NCI-H748 (cell line): ENCODE measurements around the gene PRDM16.

Experiments used
- DNase-seq: peaks from one replicate; lab custom pipeline; 2025; ENCODE audit not compliant: unreplicated experiment; lab: John Stamatoyannopoulos, UW

PRDM16 gene

DNA sequence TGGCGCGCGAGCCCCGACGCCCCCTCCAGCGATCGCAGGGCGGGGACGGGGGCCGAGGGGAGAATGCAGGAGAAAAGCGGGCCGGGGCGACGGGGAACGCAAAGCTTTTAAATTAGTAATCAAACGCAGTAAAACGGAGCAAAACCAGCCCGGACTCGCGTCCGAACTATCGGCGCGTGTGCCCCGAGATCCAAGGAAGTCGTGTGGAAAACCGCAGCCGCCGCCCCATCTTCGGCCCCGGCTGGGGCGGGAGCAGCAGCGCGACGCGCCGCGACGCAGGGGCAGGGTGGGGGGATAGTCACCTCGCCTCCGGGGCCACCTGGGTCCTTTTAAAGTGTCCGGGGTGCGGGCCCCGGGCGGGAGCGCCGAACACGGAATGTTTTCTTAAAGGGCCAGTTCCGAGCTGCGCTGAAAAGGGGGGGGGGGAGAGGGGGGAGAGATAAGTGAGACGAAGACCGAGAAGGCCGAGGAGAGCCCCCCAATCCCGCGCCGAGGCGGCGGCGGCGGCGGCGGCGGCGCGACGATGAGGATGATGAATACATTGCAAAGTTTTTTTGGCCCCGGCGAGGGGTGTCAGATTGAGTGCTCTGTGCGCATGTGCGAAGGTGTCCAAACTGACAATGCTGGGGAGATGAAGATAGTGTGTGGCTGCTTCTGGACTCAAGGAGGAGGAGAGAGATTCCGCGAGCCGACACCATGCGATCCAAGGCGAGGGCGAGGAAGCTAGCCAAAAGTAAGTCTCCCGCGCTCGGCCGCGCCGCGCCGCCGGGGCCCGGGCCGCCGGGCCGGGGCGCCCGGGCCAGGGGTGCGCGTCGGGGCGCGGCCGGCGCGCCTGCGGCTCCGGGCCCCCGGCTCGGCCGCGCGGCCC is at the start of gene PRDM16:
PRDM16 (plus strand) TSS at position 640 of the 868 bp plus-strand sequence; CDS start at position 697, 57 bp downstream.
- peak; percentile 30 for DNase-seq

DNA sequence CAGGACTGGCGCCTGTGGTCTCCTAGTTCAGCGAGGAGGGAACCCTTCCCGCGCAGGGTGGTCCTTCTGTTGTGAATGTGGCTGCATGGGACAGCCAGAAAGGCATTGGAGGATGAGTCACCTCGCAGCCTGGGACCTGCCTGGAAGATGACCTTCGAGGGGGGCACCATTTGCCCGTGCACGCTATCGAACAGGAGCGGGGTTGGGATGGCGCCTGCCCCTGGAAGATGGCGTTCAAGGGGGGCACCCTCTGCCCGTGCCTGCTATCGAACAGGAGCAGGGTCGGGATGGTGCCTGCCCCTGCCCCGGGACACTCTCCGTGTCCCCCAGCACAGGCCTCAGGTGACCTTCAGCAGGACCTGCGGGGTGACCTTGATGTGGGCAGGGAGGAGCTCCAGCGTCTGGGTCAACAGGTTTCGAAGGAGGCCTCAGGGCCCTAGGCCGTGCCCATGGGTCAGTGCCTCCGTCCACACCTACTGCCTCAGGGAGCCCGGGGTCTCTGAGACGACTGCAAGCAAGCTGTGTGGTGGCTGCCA is 49.4 kb upstream of the PRDM16 start:
- DNase-seq = no peak

- no peak for DNase-seq
Observed at GRCh38 chr1:3020263-3020909, 48.6 kb upstream of the PRDM16 start.

- DNase-seq = peak; percentile 13
Observed at GRCh38 chr1:3021233-3021671, 47.8 kb upstream of the PRDM16 start, which contains the start of gene ACTRT2. ACTRT2 (plus strand) TSS chr1:3021467; CDS start chr1:3021687, 220 bp downstream.

DNA sequence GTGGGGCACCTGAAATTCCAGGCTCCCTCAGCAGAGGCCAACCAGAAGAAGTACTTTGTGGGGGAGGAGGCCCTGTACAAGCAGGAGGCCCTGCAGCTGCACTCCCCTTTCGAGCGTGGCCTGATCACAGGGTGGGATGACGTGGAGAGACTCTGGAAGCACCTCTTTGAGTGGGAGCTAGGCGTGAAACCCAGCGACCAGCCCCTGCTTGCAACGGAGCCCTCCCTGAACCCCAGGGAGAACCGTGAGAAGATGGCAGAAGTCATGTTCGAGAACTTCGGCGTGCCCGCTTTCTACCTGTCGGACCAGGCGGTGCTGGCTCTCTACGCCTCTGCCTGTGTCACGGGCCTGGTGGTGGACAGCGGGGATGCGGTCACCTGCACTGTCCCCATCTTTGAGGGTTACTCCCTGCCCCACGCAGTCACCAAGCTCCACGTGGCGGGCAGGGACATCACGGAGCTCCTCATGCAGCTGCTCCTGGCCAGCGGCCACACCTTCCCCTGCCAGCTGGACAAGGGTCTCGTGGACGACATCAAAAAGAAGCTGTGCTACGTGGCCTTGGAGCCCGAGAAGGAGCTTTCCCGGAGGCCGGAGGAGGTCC is 47.1 kb upstream of the PRDM16 start:
- no peak for DNase-seq

DNA sequence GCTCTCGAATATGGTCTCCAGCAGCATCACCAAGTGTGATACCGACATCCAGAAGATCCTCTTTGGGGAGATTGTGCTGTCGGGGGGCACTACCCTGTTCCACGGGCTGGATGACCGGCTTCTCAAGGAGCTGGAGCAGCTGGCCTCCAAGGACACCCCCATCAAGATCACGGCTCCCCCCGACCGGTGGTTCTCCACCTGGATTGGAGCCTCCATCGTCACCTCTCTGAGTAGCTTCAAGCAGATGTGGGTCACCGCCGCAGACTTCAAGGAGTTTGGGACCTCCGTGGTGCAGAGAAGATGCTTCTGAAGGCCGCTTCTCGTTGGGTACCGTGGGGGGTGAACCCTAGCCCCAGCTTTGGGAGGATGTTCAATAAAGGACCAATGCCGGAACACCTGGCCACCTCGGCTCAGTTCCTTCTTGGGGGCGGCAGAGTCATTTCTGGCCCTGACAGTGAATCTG is 46.5 kb upstream of the PRDM16 start:
- no peak for DNase-seq

DNA sequence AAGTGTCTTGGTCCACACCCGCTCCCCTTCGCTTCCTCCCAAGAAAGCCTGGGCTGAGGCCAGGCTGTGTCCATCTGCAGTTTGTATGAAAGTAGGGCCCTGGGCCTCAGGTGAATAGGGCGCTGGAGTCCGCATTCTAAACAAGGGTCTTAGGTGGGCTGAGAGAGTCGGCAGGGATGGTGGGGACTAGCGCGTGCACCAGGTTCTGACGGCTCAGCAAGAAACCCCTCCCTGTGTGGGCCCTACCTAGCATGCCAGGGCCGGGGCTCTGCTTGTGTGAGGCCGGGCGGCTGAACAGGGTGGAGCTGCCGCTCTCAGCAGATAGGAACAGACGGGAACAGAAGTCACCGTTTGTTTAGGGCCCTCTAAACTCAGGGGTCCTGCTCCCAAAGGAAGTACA is 46.0 kb upstream of the PRDM16 start:
- DNase-seq = no peak

DNA sequence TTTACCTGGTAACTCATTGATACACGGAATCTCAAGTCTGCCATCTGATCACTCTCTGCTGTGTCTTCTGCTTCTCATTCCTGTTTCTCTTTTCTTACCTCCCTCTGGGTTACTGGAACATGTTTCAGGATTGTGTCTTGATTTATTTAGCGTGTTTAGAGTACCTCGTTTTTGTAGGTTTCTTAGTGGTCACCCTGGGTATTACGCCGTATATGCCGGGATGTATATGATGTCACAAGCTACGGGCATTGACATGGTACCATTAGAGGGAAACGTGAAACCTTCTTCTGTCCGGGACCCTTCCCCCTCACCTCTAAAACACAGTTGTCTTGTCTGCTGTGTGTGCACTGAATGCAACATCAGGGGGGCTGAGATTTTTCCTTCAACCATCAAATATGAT is 45.0 kb upstream of the PRDM16 start:
- no peak for DNase-seq

DNA sequence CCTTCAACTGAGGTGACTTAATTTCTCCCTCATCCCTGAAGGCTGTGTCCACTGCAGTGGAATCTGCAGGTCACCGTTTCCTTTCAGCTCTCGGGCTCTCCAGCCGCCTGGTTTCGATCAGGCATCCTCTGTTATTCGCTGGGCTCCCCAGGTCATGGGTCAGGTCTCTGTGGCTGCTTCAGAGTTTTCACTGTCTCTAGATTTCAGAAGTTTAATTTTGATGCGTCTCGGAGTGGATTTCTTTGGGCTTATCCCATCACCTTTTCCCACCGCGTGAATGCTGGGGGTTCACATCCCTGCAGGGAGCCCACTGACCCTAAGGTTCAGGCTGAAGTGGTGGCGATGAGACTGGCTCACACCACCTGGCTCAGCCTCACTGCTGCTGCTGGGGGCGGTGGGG is 44.4 kb upstream of the PRDM16 start:
- no peak for DNase-seq

DNA sequence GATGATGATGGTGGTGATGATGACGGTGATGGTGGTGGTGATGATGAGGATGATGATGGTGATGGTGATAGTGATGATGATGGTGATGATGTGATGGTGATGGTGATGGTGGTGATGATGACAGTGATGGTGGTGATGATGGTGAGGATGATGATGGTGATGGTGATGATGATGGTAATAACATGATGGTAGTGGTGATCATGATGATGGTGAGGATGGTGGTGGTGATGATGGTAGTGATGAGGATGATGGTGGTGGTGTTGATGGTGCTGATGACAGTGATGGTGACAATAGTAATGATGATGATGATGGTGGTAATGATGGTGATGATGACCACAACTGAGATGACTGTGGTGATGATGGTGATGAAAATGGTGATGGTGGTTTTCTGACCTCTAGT is 42.9 kb upstream of the PRDM16 start:
- no peak for DNase-seq

DNA sequence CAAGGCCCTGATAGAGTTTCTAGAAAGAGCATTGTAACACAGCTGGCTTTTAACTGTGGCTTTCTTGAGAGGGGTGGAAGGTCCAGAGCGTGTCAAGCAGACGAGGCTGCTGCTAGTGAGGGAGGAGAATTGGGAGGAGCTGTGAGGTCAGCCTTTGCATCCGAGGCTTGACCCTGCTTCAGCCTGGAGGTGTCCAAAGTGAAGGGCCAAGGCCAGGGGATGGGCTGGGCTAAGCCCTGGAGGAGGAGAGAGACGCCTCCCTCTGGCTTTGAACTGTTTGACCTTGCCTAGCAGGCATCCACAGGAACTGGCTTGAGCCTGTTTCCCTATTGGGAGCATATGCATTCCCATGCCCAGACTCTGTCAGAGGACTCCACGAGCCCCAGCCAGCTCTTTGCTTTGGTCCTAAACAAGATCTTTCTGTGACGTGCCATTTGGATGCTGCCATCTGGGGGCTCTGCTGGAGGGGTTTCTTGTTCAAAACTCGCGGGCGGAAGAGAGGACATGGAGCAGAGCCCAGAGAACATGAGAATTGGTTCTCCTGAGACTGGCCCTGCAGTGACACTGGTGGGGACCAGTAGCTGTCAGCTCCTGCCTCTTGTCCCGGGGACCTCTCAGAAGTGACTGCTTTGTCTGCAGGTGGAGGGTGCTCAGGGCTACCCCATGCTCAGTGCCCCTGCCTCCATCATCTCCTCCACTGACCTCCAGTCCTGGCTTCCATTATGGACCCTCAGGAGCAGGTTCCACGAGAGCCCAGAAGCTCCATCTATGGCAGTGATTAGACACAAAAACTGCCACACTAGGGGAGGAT is 42.2 kb upstream of the PRDM16 start:
- DNase-seq = no peak

- no peak for DNase-seq
Observed at GRCh38 chr1:3027611-3028371, 41.2 kb upstream of the PRDM16 start.

GRCh38 chr1:3028531-3029282 is 40.3 kb upstream of the PRDM16 start:
- no peak for DNase-seq

GRCh38 chr1:3029481-3029961 is 39.5 kb upstream of the PRDM16 start:
- DNase-seq = no peak

DNA sequence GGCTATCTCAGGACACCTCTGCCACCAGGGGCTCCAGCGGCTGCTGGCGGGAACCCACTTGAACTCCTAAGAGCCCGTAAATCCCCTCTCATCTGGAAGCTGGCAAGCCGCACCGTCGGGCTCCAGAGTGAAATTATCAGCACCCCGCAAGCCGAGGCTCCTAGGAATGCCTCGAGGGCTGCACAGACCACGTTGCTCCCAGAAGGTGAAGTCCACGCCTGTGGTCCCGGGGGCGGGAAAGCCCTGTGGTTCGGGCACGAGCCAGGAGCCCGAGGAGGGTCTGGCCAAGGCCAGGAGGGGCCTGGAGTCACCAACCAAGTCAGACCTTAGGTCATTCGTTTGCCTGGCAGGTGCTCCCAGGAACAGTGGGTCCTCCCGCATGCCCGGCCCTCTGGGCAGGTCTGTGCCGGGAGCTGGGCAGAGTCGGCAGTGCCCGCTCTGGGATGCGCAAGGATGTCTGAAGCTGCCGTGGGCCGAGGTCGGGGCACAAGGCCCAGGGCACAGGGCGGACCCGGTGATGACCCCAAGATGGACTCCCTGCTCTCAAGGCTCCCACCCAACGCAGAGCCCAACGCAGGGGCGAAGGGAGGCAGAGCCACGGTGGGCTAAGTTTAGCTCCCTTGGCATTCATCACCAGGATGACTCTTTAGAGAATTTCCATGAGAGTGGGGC is 38.9 kb upstream of the PRDM16 start:
- DNase-seq = no peak

- DNase-seq = no peak
Observed at GRCh38 chr1:3030663-3031381, 38.2 kb upstream of the PRDM16 start.

- DNase-seq = no peak
Observed at GRCh38 chr1:3031401-3032221, 37.4 kb upstream of the PRDM16 start.
